Lung (tissue), 12 donors: ENCODE measurements around the gene DDX24. TPM values are rescaled to one million over a fixed set of nuclear protein-coding genes. Genes with fewer than 3 reads are reported as not detected.
A peak's percentile ranks its signal among the peaks of the same experiment; 100 is the strongest.

Source experiments
- ATAC-seq: fragments of 200-7000 bp; cut with Tn5 transposase; one replicate; pipeline ENCODE4 v1.9.1; 2020; ENCODE audit warnings: moderate number of reproducible peaks; ENCODE audit not compliant: insufficient read depth, low FRiP score
- DNase-seq, 3 donors: peaks; one replicate each; pipeline ENCODE4 v3.0.0-alpha.2; 2013 to 2017
- H3K27ac ChIP-seq, 2 donors: one replicate each; pipeline ENCODE4 v1.5.1; 2013; ENCODE audit warnings: mild to moderate bottlenecking in 2 of 2, moderate library complexity in 2 of 2, control low read depth in 1 of 2, inconsistent platforms in 1 of 2, low read depth in 1 of 2, low read length in 1 of 2
- H3K27me3 ChIP-seq, 3 donors: one replicate each; pipeline ENCODE4 v1.5.1; 2013; ENCODE audit warnings: low read length in 2 of 3; ENCODE audit not compliant: control insufficient read depth in 3 of 3, insufficient read depth in 3 of 3
- H3K36me3 ChIP-seq, 4 donors: one replicate each; pipeline ENCODE4 v1.5.1; 2013; ENCODE audit warnings: low read length in 4 of 4, mild to moderate bottlenecking in 1 of 4, moderate library complexity in 1 of 4; ENCODE audit not compliant: control insufficient read depth in 4 of 4, insufficient read depth in 4 of 4
- H3K4me1 ChIP-seq, 5 donors: one replicate each; pipeline ENCODE4 v1.5.1; 2013; ENCODE audit warnings: low read length in 5 of 5, mild to moderate bottlenecking in 2 of 5, moderate library complexity in 1 of 5; ENCODE audit not compliant: control insufficient read depth in 5 of 5, insufficient read depth in 5 of 5
- H3K4me3 ChIP-seq: one replicate; pipeline ENCODE4 v1.5.1; 2013; ENCODE audit warnings: mild to moderate bottlenecking, control low read depth, moderate library complexity
- H3K9ac ChIP-seq, 2 donors: one replicate each; pipeline ENCODE4 v1.5.1; 2013; ENCODE audit warnings: low read length in 2 of 2, control low read depth in 1 of 2; ENCODE audit not compliant: insufficient read depth in 1 of 2
- H3K9me3 ChIP-seq, 4 donors: one replicate each; pipeline ENCODE4 v1.5.1; 2013; ENCODE audit warnings: low read length in 3 of 4, mild to moderate bottlenecking in 1 of 4, moderate library complexity in 1 of 4; ENCODE audit not compliant: control insufficient read depth in 4 of 4, insufficient read depth in 3 of 4
- WGBS, 2 donors: extraction: QIAGEN DNeasy Blood & Tissue Kit; methylation state at CpG; one replicate each; pipeline ENCODE4 v1.1.7; 2013; 5-methylcytosine and 5-hydroxymethylcytosine counted together
- polyA plus RNA-seq, 2 donors: library from polyadenylated mRNA; stranded (reverse); fragments of 200-250 nt; gene quantifications; one replicate each; pipeline ENCODE4 v1.2.1, GENCODE V29; 2013
- total RNA-seq, 2 donors: library from RNA; depleted of rRNA in 1 of 2; stranded (reverse); fragments of >200 nt in 1 of 2; gene quantifications; one replicate each; pipeline ENCODE4 v1.2.1, GENCODE V29; 2014 to 2021
- TF ChIP-seq, protein P1 (sequence below): IDR thresholded peaks from 2 replicates; pipeline ENCODE4 v1.5.1; 2012; ENCODE audit warnings: mild to moderate bottlenecking; ENCODE audit errors: control extremely low read depth, extremely low read depth
- donor health status: control.
- donor health status: control.
- donor health status: Bipolar disorder and iron deficiency.
- donor health status: healthy.
- donor health status: DM: yes; HTN: yes; CAD: no.

DDX24 gene
- total and polyA plus RNA-seq, 4 donors: 78.4 to 138 (median 107) TPM

- Histone ChIP-seq H3K9ac (no peak overlapping the region), H3K4me3 (no peak overlapping the region), H3K4me1 (peaks cover 0 to 3% (median 0%) of the 10 kb centered on the region in 5 donors), H3K27ac (no peak overlapping the region), H3K36me3 (peaks cover 51 to 81% (median 63%) of the 10 kb centered on the region in 4 donors), H3K27me3 (no peaks in the 10 kb centered on the region), H3K9me3 (no peaks in the 10 kb centered on the region)
- ATAC-seq: no peak
- TF ChIP-seq, protein P1, sequence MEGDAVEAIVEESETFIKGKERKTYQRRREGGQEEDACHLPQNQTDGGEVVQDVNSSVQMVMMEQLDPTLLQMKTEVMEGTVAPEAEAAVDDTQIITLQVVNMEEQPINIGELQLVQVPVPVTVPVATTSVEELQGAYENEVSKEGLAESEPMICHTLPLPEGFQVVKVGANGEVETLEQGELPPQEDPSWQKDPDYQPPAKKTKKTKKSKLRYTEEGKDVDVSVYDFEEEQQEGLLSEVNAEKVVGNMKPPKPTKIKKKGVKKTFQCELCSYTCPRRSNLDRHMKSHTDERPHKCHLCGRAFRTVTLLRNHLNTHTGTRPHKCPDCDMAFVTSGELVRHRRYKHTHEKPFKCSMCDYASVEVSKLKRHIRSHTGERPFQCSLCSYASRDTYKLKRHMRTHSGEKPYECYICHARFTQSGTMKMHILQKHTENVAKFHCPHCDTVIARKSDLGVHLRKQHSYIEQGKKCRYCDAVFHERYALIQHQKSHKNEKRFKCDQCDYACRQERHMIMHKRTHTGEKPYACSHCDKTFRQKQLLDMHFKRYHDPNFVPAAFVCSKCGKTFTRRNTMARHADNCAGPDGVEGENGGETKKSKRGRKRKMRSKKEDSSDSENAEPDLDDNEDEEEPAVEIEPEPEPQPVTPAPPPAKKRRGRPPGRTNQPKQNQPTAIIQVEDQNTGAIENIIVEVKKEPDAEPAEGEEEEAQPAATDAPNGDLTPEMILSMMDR: no peak
- DNase-seq: no peak
- WGBS, 2 donors: 97 to 100% methylated on average over 1 of the region's 1 CpG
Observed at GRCh38 chr14:94054401-94054800, 26.6 kb downstream of the DDX24 start.

DNA sequence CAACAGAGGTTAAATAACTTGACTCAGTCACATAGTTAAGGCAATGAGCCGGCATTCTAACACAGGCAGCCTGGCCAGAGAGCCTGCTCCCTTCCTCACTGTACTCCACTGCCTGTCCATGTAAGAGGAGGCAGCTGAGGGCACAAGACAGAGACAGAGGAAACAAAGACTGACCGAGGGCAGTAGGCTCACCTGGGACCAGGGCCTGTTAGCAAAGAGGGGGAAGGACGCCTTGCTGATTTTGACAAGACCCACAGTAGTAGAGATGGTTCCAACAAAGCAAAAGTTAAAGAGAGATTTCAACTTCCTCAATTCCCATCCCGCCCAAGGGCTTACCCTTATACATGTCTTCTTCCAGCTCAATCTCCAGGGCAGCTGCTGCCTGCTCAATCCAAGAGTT lies 28.3 kb downstream of the DDX24 start:
- ATAC-seq (no peak), DNase-seq (no peak)
- peaks cover 0 to 9% (median 1%) of the 10 kb centered on the region in 5 donors for H3K4me1 ChIP-seq
- no peaks in the 10 kb centered on the region for H3K27me3 ChIP-seq
- H3K27ac ChIP-seq: no peak overlapping the region
- no peak overlapping the region for H3K9ac ChIP-seq
- H3K4me3 ChIP-seq: no peak overlapping the region
- TF ChIP-seq, protein P1: no peak
- 90 to 91% methylated on average over 4 of the region's 4 CpGs for WGBS, 2 donors
- peaks cover 49 to 80% (median 67%) of the 10 kb centered on the region in 4 donors for H3K36me3 ChIP-seq
- H3K9me3 ChIP-seq: no peaks in the 10 kb centered on the region

- Histone ChIP-seq H3K9ac (no peak overlapping the region), H3K27ac (peak overlapping the region in 1 of 2 donors; percentile 1), H3K9me3 (no peaks in the 10 kb centered on the region), H3K36me3 (peaks cover 50 to 77% (median 67%) of the 10 kb centered on the region in 4 donors), H3K4me3 (no peak overlapping the region), H3K4me1 (peaks cover 0 to 9% (median 0%) of the 10 kb centered on the region in 5 donors), H3K27me3 (no peaks in the 10 kb centered on the region)
- TF ChIP-seq, protein P1: no peak
- DNase-seq: no peak
- WGBS, 2 donors: 88 to 91% methylated on average over 1 of the region's 1 CpG
- ATAC-seq: no peak
Observed at GRCh38 chr14:94052199-94052598, 28.8 kb downstream of the DDX24 start.

DNA sequence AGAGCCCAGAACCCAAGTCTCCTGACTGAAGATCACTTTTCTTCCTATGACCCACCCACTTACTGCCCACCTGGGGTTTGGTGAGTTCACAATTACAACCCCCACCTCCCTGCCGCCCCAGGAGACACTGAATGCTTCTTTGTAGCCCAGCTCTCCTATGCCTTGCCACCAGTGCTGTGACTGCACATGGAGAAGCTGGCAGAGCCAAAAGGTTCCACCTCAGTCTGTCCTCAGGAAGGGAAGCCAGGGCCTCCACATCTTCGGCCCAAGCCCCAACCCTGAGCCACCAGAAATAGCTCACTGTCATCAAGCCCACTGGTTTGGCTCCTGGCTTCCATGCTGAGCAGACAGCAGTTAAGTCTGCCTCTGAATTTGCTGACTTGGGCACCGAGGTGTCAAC lies 29.2 kb downstream of the DDX24 start:
- peak overlapping the region in 1 of 2 donors; percentile 1 for H3K27ac ChIP-seq
- WGBS, 2 donors: 93 to 96% methylated on average over 3 of the region's 3 CpGs
- TF ChIP-seq, protein P1: no peak
- no peak overlapping the region for H3K9ac ChIP-seq
- H3K4me1 ChIP-seq: peaks cover 0 to 9% (median 0%) of the 10 kb centered on the region in 5 donors
- peaks cover 49 to 81% (median 64%) of the 10 kb centered on the region in 4 donors for H3K36me3 ChIP-seq
- DNase-seq (no peak), ATAC-seq (no peak)
- H3K9me3 ChIP-seq: no peaks in the 10 kb centered on the region
- H3K4me3 ChIP-seq: no peak overlapping the region
- no peaks in the 10 kb centered on the region for H3K27me3 ChIP-seq
